Stimulated activated CD4-positive, alpha-beta T cell treated with anti-CD3 and anti-CD28 coated beads, Interleukin-4, amount 100 ng/mL, for 1 hour (primary cell): ENCODE measurements around the gene PSME1.

ENCODE experiments used
- DNase-seq: peaks from one replicate; pipeline ENCODE4 v3.0.0-alpha.2; 2020

PSME1 gene

GRCh38 chr14:24177041-24177825 lies 41.2 kb downstream of the PSME1 start:
- no peak for DNase-seq

GRCh38 chr14:24177891-24178290 lies 41.9 kb downstream of the PSME1 start:
- DNase-seq = no peak

- DNase-seq = no peak
Measured at GRCh38 chr14:24178399-24179178, 42.6 kb downstream of the PSME1 start.

GRCh38 chr14:24179294-24179960 lies 43.4 kb downstream of the PSME1 start:
- DNase-seq = no peak

- no peak for DNase-seq
Measured at GRCh38 chr14:24179961-24180796, 44.2 kb downstream of the PSME1 start.

- no peak for DNase-seq
Measured at GRCh38 chr14:24181371-24182077, 45.5 kb downstream of the PSME1 start.

GRCh38 chr14:24182110-24182882 lies 46.3 kb downstream of the PSME1 start:
- no peak for DNase-seq

- DNase-seq = no peak
Measured at GRCh38 chr14:24183014-24183481, 47.1 kb downstream of the PSME1 start.

GRCh38 chr14:24184104-24184970 lies 48.3 kb downstream of the PSME1 start:
- no peak for DNase-seq

GRCh38 chr14:24185026-24185425 lies 49.0 kb downstream of the PSME1 start:
- no peak for DNase-seq

- no peak for DNase-seq
Measured at GRCh38 chr14:24185741-24186140, 49.7 kb downstream of the PSME1 start.

GRCh38 chr14:24186831-24187538 lies 51.0 kb downstream of the PSME1 start:
- no peak for DNase-seq

- DNase-seq = no peak
Measured at GRCh38 chr14:24187539-24187915, 51.5 kb downstream of the PSME1 start.
